MCF 10A (cell line): ENCODE measurements around the gene OLFM2. TPM values are rescaled to one million over a fixed set of nuclear protein-coding genes. Genes with fewer than 3 reads are reported as not detected.

Source experiments
- BruUV-seq: library from RNA; stranded (reverse); fragments of 400-500 nt; replicated peaks from 2 replicates; lab custom pipeline; 2021; lab: Mats Ljungman, UMichigan
- CTCF ChIA-PET: fragments of 300-600 bp; sonication (Branson Sonifier 250); formaldehyde crosslinking; extraction: SDS; loops from one replicate; lab custom pipeline; 2021; ENCODE audit warnings: antibody characterized with exemption, inconsistent platforms; lab: Yijun Ruan, JAX
- POLR2A ChIA-PET: fragments of 300-600, 350-650 bp; sonication (Branson Sonifier 250); formaldehyde crosslinking; extraction: SDS; loops from one replicate; lab custom pipeline; 2020; ENCODE audit warnings: antibody characterized with exemption, inconsistent platforms; lab: Yijun Ruan, JAX
- DNase-seq: peaks from one replicate; pipeline ENCODE4 v3.0.0-alpha.2; 2018; ENCODE audit not compliant: unreplicated experiment
- H3K27ac Mint-ChIP-seq: one replicate; pipeline ENCODE4 v1.8.0; 2022; ENCODE audit warnings: mild to moderate bottlenecking, low read depth, mixed read lengths; ENCODE audit not compliant: unreplicated experiment
- H3K27me3 Mint-ChIP-seq: one replicate; pipeline ENCODE4 v1.8.0; 2022; ENCODE audit warnings: mixed read lengths; ENCODE audit not compliant: insufficient read depth, unreplicated experiment
- H3K36me3 Mint-ChIP-seq: one replicate; pipeline ENCODE4 v1.8.0; 2022; ENCODE audit warnings: mild to moderate bottlenecking, moderate library complexity, mixed read lengths; ENCODE audit not compliant: insufficient read depth, unreplicated experiment
- H3K4me1 Mint-ChIP-seq: one replicate; pipeline ENCODE4 v1.8.0; 2022; ENCODE audit warnings: mixed read lengths; ENCODE audit not compliant: insufficient read depth, unreplicated experiment
- H3K4me3 Mint-ChIP-seq: one replicate; pipeline ENCODE4 v1.8.0; 2022; ENCODE audit warnings: mild to moderate bottlenecking, moderate library complexity, mixed read lengths; ENCODE audit not compliant: unreplicated experiment
- H3K9me3 Mint-ChIP-seq: one replicate; pipeline ENCODE4 v1.8.0; 2022; ENCODE audit warnings: mixed read lengths; ENCODE audit not compliant: unreplicated experiment
- CTCF ChIP-seq: fragments of 200-600 bp; IDR thresholded peaks from one replicate; pipeline ENCODE4 v1.8.0; 2022; ENCODE audit warnings: antibody characterized with exemption, mild to moderate bottlenecking; ENCODE audit not compliant: unreplicated experiment
- intact Hi-C: fragments of 100-400 bp; cut with micrococcal nuclease; formaldehyde crosslinking; loops from 2 replicates; pipeline ENCODE4 v1.14.1; 2022
- total RNA-seq: library from RNA; stranded (reverse); gene quantifications from 2 replicates; pipeline ENCODE4 v1.2.3, GENCODE V29; 2022

OLFM2 gene
- total RNA-seq, 1 experiment from 2014 or later = not detected

- peaks cover 60% of the 10 kb centered on the region for H3K27me3 Mint-ChIP-seq
- peaks cover 12% of the 10 kb centered on the region for H3K4me1 Mint-ChIP-seq
- peak; percentile 83 for DNase-seq
- ChIA-PET POLR2A (no interaction called here), CTCF (interaction anchor here (0.6 to 0.9 kb wide), 3 partner anchors 93 to 315 kb away, joined by 3 to 4 read pairs (median 3); partner anchors contain the start of gene DNMT1)
- no peak overlapping the region for H3K27ac Mint-ChIP-seq
- H3K36me3 Mint-ChIP-seq = no peaks in the 10 kb centered on the region
- H3K4me3 Mint-ChIP-seq = no peak overlapping the region
- BruUV-seq = no TSS peak
- H3K9me3 Mint-ChIP-seq = no peaks in the 10 kb centered on the region
- peak; percentile 97 for TF ChIP-seq CTCF
- intact Hi-C loops = loop anchor here (1.0 to 5.0 kb wide), 4 partner anchors 66 to 316 kb away; partner anchors contain the start of gene P2RY11
Observed at GRCh38 chr19:9934132-9934950, 2.0 kb downstream of the OLFM2 start.

- Mint-ChIP-seq H3K27me3 (peaks cover 60% of the 10 kb centered on the region), H3K9me3 (no peaks in the 10 kb centered on the region), H3K36me3 (no peaks in the 10 kb centered on the region), H3K4me3 (no peak overlapping the region), H3K27ac (peak overlapping the region; percentile 60), H3K4me1 (peaks cover 12% of the 10 kb centered on the region)
- intact Hi-C loops = loop anchor here (5.0 kb wide), 1 partner anchor 179 kb away; the partner anchor contains the start of gene P2RY11
- TF ChIP-seq CTCF = no peak
- no TSS peak for BruUV-seq
- CTCF ChIA-PET = interaction anchor here (0.5 to 7.3 kb wide), 19 partner anchors 11 to 458 kb away, joined by 3 to 106 read pairs (median 5); partner anchors contain the start of gene COL5A3
- POLR2A ChIA-PET = no interaction called here
- DNase-seq = no peak
Observed at GRCh38 chr19:9932835-9933234, 3.5 kb downstream of the OLFM2 start.

GRCh38 chr19:9931629-9932028 is 4.7 kb downstream of the OLFM2 start:
- no peak overlapping the region for H3K27ac Mint-ChIP-seq

More at GRCh38 chr19:9931629-9932028, 4.7 kb downstream of the OLFM2 start:
- H3K36me3 Mint-ChIP-seq = no peaks in the 10 kb centered on the region
- POLR2A ChIA-PET = interaction anchor here (1.5 kb wide), 1 partner anchor 319 kb away, joined by 6 read pairs; no protein-coding TSS in a partner anchor
- DNase-seq = no peak
- intact Hi-C loops = loop anchor here (1.0 to 5.0 kb wide), 2 partner anchors 181 to 458 kb away; partner anchors contain the start of gene P2RY11
- peaks cover 50% of the 10 kb centered on the region for H3K27me3 Mint-ChIP-seq
- H3K4me1 Mint-ChIP-seq = peaks cover 6% of the 10 kb centered on the region
- no peaks in the 10 kb centered on the region for H3K9me3 Mint-ChIP-seq
- H3K4me3 Mint-ChIP-seq = no peak overlapping the region
- TF ChIP-seq CTCF = no peak
- BruUV-seq = no TSS peak
- CTCF ChIA-PET = interaction anchor here (0.6 to 7.3 kb wide), 30 partner anchors 8 to 1897 kb away, joined by 3 to 106 read pairs (median 4); partner anchors contain the start of genes COL5A3, PPAN and ZGLP1
